Hematopoietic multipotent progenitor cell treated with erythropoietin and hydrocortisone succinate and interleukin-3 and kit ligand, for 15 days (in vitro differentiated cells): Measurements from ENCODE around the gene ACO1.
"Not testable (repeated sequence)": the region's sequence is repeated elsewhere in the genome, so short reads cannot be mapped to it uniquely, and the experiment has no call there.

Experiments
- DNase-seq: peaks from one replicate; pipeline ENCODE4 v3.0.0-alpha.2; 2015; ENCODE audit warnings: low spot score

The ACO1 gene

DNA sequence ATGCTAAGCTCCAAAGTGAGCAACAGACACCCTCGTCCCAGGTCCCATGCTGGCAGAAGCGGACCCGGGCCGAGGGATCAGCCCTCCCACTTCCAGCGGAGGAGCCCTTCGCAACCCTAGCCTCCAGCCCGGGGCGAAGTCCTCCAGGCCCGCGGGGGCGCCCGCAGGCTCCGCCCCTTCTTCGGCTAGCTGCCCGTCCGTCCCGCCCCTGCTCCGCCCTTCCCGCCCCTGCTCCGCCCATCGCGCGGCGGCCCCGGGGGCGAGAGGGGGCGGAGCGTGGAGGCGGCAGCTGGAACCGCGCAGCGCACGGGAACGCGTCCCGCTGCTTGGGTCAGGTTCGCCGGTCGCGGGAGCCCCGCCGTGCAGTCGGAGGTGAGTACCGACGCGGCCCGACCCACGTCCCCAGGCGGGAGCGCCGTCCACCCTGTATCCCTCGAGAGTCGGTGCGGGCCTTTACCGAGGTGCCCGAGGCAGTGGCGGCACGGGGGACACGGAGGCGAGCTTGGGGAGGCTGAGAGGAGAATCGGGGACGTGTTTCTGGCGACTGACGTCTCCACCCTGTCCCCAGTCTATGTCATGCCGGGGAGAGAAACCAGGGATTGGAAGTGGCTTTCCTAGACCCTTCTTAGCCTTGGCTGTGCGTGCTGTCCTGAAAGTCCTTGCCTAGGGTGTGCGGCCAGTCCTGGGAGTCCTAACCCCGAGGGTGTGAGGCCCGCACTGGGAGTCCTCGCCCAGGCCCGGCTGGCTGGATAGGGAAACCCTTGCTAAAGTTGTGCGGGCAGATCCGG is at the start of gene ACO1:
Gene ACO1, plus strand, starts transcription at position 280 of the 788 bp plus-strand sequence. CDS start 20,864 bp downstream, outside the sequence.
- DNase-seq, result peak; percentile 90

DNA sequence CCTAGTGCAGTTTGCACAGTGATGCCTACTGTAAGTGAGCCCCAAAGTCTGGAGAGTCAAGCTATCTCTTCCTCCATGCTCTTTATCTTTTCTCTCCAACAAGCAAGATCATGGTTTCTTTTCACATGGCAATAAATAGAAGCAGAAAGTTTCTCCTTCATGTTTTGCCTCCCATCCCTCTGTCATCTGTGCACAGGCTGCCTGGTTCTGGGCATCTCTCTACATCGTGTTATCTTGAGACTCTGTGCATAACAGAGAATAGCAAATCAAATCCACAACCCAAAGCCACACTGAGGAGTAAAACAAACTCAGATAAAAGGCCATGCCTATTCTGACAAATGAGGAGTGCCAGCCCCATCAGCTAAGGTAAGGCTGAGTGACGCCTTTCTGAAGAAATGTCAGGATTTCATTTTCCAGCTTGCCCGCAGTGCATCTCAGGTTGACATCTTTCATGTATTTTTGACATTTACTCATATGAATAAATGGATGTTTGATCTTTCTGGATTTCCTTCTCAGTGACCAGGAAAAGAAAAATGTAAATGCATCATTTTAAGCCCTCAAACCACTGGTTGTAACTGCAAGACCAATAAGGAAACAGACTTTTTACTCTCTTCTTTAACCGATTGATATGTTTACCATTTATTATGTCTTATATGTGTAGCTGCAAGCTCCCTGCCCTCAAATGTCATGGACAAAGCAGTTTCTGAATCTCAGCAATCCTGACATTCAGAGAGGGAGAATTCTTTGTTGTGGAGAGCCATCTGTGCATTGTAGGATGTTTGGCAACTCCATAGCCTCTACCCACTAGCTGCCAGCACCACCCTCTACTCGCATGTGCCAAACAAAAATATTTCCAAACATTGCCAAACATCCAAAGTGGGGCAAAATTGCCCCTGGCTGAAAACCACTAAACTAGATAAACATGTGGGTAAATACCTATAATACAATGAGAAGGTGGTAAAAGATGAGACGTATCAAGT is 49.2 kb upstream of the ACO1 start:
- no peak for DNase-seq

DNA sequence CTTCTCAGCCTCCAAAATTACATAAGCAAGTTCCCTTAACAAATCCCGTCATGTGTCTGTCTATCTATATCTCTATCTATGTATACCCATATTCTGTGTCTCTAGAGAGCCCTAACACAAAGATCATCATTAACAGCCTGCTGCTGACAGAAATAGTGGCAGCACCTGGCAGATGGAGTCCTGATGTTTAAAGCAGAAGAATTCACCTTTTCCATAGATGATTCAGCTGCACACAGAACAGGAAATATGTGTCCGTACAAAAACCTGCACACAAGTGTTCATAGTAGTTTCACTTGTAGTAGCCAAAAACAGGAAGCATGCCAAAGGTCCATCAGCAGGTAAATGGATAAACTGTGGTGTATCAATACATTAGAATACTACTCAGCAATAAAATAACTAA is 45.0 kb upstream of the ACO1 start:
- no peak for DNase-seq

DNA sequence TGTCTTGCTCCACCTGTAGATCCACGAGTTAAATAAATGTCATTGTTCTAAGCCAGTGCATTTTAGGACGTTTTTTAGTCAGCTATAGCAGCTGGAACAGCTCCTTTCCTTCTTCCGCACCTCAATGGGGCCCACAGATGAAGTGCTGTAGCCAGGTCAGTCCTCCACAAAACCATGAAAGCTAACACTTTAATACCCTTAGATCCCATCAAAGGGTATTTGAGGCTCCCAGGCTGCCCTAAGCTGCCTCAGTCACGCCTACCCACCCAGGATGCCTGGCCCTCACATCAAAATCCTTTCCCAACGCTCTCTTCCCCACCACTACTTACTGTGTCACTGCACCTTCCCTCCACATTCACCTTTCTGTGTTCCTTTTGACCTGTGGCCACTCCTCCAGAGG is 44.1 kb upstream of the ACO1 start:
- DNase-seq, result no peak

DNA sequence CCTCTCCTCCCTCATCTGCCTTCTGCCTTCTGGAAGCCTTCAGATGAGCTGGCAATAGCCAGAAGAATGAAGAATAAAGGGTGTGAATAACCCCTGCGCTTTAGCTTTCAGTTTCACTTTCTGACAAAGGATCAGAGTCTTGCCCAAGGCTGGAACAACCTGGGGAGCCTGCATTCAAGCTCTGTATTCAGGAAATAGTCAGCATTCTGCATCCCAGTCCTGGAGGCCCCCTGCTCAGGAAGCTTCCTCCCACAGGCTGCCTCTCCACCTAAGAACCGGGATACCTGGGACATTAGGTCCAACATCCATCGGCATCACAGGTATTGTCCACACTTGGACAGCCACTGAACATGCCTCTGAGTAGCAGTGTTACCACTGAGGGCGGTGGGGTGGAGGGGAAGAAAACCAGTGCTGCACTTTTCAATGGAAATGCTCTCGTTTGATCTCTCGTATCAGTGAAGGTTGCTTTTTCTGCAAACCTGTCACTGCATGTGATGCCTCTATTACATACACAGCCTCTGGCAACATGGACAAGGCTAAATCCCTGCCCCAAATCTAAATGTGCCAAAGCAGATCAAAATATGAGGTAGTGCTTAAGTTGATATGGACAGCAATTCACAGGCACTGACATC is 39.8 kb upstream of the ACO1 start:
- no peak for DNase-seq

DNA sequence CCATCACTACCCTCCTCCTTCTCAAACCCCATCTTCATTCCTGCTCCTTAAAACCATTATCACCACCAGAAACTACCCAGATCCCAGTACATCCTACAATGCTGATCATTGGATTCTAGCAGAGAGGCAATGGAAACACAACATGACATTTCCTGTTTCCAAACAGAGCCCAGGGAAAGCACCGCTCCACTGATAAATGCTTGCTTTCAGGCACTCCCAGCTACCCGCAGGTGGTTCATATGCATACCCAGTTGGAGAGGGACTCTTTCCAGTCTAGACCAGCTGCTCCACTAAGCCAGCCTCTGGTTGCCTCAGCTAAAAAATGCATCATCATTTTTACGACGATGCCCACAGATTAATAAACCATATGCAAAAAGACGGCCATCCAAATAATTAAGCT is 39.2 kb upstream of the ACO1 start:
- DNase-seq, result no peak

DNA sequence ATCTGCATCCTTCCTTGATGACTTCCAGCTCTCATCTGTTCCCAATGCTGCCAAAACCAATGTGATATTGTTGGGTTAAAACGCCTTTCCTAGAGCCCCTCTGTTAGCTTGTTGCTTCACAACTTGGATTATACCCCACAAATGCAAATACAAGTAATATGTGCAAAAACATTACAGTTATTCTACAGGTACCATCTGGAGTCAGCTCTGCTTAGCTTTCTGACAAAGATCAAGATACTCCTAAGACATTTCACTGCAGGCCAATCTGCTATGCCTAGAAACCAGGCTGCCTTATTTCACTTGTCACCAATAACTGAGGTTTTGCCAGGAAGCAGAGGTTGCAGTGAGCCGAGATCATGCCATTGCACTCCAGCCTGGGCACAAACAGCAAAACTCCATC is 36.9 kb upstream of the ACO1 start:
- no peak for DNase-seq

DNA sequence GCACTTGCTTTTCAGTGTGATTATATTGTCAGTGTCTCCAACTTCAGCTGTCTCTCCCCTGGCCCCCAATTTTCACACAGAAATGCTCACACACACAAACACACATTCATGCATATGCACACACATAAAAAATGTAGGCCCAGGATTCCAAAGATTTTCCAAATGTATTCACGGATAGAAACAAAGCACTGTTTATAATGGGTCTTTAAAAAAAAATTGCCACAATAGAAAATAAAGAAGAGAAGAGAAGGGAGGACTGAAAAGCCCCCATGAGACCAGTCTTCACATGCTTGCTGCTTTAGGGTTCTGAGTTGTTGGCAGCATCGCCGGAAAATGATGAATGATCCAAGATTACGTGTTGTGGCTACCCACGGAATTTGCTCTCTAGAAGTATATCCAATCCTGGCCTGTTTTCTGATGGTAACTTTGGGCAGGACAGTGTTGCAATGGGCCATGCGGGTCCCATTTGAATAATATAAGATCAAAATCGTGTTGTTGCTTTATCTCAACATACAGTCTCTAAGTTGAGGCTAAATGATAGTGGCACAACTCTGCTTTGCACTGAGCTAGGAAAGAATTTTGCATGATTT is 36.2 kb upstream of the ACO1 start:
- DNase-seq, result no peak

DNA sequence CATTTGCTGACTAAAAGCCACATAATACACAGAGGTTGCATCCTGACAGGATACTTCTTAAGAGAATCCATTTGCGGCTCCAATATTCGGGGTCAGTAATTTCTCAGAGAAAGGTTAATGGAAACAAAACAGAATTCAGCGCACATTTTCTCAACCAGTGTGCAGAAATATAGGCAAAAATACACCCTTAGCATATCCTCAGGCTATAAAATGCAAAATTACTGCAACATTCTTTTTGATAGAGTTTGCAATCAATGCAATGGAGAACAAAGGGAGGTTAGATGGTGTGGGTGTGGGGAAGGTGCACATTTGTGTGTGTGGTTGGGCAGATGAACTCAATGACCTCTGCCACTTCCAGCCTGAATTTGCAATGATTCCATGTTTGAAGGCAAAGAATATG is 35.4 kb upstream of the ACO1 start:
- no peak for DNase-seq

DNA sequence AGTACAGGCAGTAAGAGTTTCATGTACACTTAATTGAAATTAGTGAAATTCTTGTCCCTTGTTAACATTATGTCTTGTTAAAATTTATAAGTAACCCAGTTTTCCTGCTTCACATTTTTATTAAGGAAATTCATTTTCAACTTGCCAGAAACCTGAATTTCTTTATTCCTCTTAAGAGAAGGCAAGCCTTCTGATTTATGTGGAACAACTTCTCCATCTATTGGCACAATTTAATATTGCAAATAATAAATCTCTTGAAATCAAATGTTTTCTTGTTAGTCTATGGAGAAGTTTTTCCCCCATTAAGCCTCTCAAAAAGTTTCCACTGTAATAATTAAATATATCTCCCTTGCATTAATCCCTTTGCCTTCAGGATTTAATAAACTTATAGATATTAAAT is 33.8 kb upstream of the ACO1 start:
- no peak for DNase-seq

DNA sequence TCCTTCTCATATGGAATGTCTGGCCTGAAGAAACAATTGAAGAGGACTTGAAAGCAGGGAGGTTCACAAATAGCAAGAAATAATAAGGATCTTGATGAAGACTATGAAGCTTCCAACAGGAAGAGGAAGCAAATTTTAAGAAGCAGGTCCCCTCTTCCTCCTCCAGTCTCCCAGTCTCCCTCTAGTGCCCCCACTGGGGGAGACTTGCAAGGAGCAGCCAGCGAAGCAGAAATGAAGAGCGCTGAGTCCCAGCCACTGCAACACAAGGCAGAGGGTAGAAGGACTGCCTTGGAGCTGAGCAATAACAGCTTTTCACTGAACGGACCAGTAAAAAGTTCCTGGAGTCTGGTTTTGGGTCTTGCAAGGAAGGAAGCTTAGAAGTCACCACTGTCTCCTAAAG is 32.6 kb upstream of the ACO1 start:
- no peak for DNase-seq

DNA sequence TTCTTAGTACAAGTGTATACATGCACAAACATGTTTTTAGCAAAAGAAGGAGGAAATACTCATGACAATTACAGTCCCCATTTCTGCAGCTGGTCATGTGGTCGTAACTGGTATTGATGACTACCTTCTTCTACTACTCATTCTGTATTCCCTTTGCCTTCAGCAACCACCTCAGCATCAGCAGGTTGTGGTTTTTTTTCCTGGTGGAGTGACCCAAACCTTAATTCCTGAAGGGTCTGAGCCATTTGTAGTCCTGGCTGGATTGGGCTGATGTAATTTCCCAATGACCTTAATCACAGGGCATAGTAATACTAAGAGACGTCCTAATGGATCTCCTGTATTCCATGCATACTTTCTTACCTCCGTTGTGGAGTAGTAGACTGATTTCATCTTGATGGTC is 31.0 kb upstream of the ACO1 start:
- not testable (repeated sequence) for DNase-seq

DNA sequence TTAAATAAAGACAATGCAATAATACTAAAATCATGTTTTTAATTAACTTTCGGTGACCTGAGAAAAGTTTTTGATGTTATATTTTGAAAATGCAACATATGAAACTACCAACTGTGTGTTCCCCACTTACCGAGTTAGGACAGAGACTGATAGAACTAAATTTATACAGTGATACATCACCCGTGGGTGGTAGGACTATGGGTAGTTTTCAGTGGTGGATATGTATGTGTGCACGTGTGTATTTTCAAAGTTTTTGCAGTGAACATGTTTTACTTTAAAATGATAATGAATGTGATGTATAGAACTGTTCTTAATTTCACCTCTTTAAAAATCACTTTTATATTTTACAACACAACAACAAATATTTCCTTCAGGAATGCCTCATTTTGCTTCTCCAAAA is 25.0 kb upstream of the ACO1 start:
- DNase-seq, result no peak

DNA sequence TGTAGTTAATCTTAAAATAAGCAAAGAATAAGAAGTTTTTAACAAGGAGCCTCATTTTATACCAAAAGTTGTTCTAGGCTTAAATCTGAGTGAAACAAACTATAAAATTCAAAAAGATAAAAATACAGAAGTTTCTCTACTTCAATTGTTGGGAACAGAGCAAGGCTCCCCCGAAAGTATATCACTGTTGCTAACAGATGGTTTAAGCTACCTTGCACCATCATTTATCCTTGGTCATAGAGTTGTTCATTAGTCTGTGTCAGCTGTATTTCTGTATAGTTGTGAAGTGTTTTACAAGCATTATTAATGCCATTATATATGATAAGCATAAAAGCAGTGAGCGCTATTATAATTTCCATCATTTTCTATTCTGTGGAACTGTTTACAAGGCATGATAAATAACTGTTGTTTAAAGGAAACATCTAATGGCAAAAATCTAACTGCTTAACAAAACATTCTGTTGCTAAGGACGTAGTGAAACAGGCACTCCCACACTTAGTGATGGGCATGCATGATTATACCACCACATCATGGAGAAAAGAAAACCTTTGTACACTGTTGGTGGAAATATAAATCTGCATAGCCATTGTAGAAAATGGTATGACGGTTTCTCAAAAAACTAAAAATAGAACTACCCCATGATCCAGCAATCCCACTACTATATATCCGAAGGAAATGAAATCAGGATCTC is 23.3 kb upstream of the ACO1 start:
- no peak for DNase-seq

DNA sequence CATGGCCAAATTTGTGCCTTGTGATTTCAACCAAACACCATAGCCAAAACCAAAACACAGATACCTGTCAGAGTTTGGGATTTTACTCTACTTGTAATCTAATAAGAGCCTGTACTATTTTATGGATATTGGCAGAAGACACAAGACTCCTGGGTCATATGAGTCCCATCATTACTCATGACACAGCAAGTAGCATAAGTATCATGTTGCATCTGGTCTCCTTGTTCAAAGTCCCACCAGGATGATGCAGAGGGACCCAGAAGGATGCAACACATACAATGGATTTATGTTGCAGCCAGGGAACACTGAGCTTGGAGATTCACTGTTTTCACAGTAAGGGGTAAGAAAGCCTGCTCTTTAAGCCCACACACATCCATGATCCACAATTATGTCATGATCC is 13.2 kb upstream of the ACO1 start:
- no peak for DNase-seq

DNA sequence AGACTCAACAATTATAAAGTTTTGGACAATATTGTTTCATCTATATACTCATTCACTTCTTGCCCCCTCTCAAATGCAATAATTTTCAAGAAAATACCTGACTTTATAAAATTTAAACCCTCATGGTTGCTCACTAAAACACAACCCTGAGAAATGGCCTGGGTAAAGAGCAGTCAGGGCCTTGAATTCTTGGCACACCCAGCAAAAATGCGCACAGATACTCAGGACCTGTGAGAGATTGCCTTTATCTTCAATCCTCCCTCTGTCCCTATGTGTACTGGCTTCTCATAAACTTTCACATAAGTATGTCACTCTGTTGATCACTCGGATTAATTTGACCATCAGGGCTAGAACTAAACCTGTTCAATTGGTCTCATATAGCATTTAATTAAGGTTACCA is 12.8 kb upstream of the ACO1 start:
- no peak for DNase-seq

DNA sequence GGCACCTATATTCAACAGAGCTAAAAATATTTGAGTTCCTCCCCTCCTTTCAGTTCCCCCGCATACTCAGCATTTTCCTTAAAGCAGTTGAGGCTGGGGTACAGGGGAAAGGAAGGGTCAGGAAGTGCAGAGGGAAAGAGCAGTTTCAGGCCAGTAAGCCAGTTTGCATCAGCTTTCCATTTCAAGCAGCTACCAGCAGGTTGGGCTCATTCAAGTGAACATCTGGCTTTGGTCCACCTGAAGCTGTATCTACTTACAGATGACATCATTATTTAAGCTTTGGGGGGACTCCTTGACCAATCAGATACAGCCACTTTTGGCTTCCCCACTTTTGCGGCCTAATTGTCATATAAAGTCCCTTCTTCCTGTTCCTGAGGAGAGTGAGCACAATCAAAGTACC is 8.2 kb upstream of the ACO1 start:
- no peak for DNase-seq

DNA sequence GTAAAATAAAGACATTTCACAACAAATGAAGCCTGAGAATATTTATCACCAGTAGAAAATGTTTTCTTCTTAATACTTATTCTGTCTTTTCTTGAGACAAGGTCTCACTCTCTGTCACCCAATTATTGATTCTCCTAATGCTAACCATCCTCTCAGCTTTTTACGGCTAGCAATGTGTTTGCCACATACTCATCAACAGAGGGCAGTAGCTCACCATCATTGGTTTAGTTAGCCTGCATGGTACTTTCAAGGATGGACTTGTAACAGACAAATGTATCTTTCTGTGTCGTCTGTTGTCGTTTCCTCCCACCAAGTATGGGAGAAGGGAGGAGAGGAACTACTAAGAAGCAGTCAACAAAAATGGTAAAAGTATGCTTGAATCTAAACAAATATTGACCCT is 5.9 kb upstream of the ACO1 start:
- peak; percentile 73 for DNase-seq

DNA sequence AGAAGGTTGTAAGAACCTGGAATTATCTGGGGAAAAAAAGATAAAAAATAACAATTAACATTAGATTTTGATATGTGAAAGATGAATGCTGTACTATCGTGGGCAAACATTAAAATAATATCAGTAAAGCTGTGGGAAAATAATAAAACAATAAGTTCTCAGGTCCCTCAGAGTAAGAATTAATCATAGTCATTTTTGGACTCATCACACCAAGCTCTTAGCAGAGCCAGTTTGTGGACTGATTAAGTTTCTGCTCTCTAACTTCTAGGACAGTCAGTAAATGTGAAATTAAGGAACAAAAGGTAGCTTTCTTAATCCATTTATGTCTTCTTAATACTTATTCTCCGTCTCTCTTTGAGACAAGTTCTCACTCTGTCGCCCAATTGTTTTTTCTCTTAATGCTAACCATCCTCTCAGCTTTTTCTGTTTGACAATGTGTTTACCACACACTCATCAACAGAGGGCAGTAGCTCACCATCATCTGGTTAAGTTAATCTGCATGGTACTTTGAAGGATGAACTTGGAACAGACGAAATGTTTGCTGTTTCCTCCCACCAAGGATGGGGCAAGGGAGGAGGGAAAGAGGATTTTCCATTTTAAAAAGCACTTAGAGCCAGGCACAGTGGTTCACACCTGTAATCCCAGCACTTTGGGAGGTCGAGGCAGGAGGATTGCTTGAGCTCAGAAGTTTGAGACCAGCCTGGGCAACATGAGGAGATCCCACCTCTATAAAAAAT is 5.3 kb upstream of the ACO1 start:
- DNase-seq, result peak; percentile 79

DNA sequence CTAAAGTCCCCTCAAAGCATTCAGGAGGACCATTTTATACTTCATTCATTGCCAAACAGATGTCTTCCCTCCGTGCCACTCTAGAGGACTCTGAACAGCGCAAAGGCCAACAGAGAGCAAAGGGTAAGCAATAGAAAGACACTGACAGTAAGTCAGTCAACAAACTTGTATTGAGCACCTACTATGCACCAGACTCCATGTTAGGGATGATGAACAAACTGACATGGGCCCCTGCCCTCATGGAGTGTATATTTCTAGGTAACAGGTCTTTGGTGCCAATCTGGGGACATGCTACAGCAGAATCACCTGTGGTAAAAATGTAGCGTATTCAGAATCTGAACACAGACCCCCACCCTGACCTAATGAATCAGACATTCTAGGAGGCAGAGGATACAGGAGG is 3.5 kb upstream of the ACO1 start:
- no peak for DNase-seq
